Lower leg skin (tissue), 3 donors: ENCODE data around the gene SDK1.

Experiments
- CTCF ChIP-seq, 3 donors: fragments of 450-650 bp; IDR thresholded peaks; one replicate each; pipeline ENCODE4 v1.5.1; 2016; ENCODE audit warnings: antibody characterized with exemption in 3 of 3, mild to moderate bottlenecking in 3 of 3, moderate library complexity in 2 of 3
- POLR2A ChIP-seq, 2 donors: fragments of 450-650 bp; IDR thresholded peaks; one replicate each; pipeline ENCODE4 v1.6.1; 2016 to 2017; ENCODE audit warnings: antibody characterized with exemption in 2 of 2, mild to moderate bottlenecking in 1 of 2, moderate library complexity in 1 of 2

DNA sequence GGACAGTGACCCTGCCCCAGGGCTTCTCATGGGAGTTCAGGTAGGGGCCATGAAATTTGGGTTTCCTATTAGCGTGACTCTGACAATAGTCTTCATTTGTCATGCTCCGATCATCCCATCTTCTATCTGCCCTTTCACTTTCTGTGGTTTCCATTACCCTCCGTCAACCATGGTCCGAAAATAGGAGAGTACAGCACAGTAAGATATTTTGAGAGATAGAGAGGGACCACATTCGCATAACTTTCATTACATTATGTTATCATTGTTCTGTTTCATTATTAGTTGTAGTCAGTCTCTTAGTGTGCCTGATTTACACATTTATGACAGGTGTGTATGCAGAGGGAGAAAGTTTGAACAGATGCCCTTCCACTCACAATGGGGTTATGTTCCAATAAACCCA lies 649.2 kb downstream of the SDK1 start:
- TF ChIP-seq CTCF (IDR thresholded peaks at IDR 0.05) (no peak), POLR2A (IDR thresholded peaks at IDR 0.05) (no peak)
